GM12873 (cell line): Measurements from ENCODE around the gene SND1.

ENCODE experiments used
- CTCF ChIP-seq: IDR thresholded peaks from 2 replicates; pipeline ENCODE4 v1.5.1; 2012; ENCODE audit warnings: low read depth, mild to moderate bottlenecking, moderate library complexity, low read length, control low read depth; ENCODE audit not compliant: insufficient read depth; ENCODE audit errors: missing control alignments

SND1 gene

GRCh38 chr7:128014811-128015210, 362.8 kb downstream of the SND1 start:
- TF ChIP-seq CTCF, result no peak

- TF ChIP-seq CTCF, result no peak
These were observed 365.5 kb downstream of the SND1 start for GRCh38 chr7:128017460-128017859.

GRCh38 chr7:128017862-128018845, 366.2 kb downstream of the SND1 start:
- no peak for TF ChIP-seq CTCF

- TF ChIP-seq CTCF, result no peak
These were observed 367.3 kb downstream of the SND1 start for GRCh38 chr7:128019288-128019687.

- TF ChIP-seq CTCF, result peak; percentile 54
These were observed 368.2 kb downstream of the SND1 start for GRCh38 chr7:128020159-128020558.

- no peak for TF ChIP-seq CTCF
These were observed 369.4 kb downstream of the SND1 start for GRCh38 chr7:128021366-128021765.

- TF ChIP-seq CTCF, result no peak
These were observed 370.9 kb downstream of the SND1 start for GRCh38 chr7:128022631-128023532.
